ENCODE measurements around the gene RXRG.
A peak's percentile ranks its signal among the peaks of the same experiment; 100 is the strongest.

RXRG gene

DNA sequence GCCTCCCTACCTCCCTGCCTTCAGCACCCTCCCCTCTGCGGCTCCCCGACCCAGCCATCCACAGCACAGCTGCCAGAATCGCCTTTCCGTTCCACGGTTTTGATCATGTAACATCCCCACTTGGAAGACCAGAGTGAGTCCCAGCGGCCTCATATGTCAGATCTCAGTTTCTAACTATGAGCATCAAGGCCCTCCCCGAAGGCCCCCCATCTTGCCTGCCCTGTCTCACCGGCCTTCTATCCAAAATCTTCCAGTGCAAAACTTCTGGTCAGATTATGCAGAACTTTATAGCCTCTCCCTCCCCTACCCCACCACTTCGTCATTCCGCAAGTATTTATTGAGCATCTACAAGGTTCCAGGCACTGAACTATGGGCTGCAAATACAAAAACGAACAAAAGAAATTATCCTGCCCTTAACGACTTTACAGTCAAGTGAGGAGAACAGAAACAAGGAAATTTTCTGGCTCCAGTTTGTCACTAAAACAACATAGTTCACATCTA, 68.1 kb downstream of the RXRG start:
- Histone ChIP-seq H3K23ac (ENCODE audit: low read length in 2 of 2) (no peak overlapping the region), H2BK5ac (ENCODE audit: low read depth, low read length, poor library complexity, severe bottlenecking) (no peak overlapping the region), H3K18ac (ENCODE audit: low read depth in 1 of 2, low read length in 2 of 2) (peak overlapping the region; percentile 80 to 88), H3K4me2 (ENCODE audit: low read length, poor library complexity, severe bottlenecking) (peak overlapping the region; percentile 83), H3K9ac (ENCODE audit: low read length) (peak overlapping the region; percentile 89), H3K79me1 (replicated peaks; ENCODE audit: low read length, poor library complexity, severe bottlenecking) (no peaks in the 10 kb centered on the region), H2BK12ac (ENCODE audit: low read length in 2 of 2) (peak overlapping the region; percentile 72 to 86), H2BK15ac (ENCODE audit: low read depth, poor library complexity, severe bottlenecking) (no peak overlapping the region), H3K4me3 (ENCODE audit: insufficient read depth in 1 of 2, low read depth in 1 of 2, low read length in 2 of 2) (peak overlapping the region; percentile 16 to 66), H3K36me3 (ENCODE audit: control insufficient read depth in 1 of 2, insufficient read depth in 2 of 2, low read depth in 1 of 2, low read length in 2 of 2) (no peaks in the 10 kb centered on the region), H2BK120ac (ENCODE audit: low read depth, low read length) (no peak overlapping the region), H3K9me3 (ENCODE audit: control insufficient read depth, low read length) (no peaks in the 10 kb centered on the region), H4K8ac (ENCODE audit: low read length) (peak overlapping the region; percentile 87), H4K91ac (ENCODE audit: low read length) (no peak overlapping the region), H3K4me1 (ENCODE audit: control insufficient read depth, insufficient read depth, low read depth, low read length) (peaks cover 10% of the 10 kb centered on the region), H3K27me3 (ENCODE audit: control insufficient read depth in 1 of 2, insufficient read depth in 1 of 2, low read length in 2 of 2) (peaks cover 20 to 53% of the 10 kb centered on the region in 2 experiments), H3K27ac (ENCODE audit: low read length, poor library complexity, severe bottlenecking) (no peak overlapping the region), H3K14ac (ENCODE audit: low read length in 2 of 2) (peak overlapping the region in 1 of 2 experiments; percentile 41), H2AK5ac (ENCODE audit: low read length, severe bottlenecking) (no peak overlapping the region), H3K4ac (ENCODE audit: low read depth in 1 of 2, low read length in 2 of 2) (peak overlapping the region in 1 of 2 experiments; percentile 67), H2AFZ (ENCODE audit: low read depth, low read length) (peak overlapping the region; percentile 51)
- no peak for DNase-seq
- WGBS, result 15% methylated on average over 12 of the region's 12 CpGs

GRCh38 chr1:165376041-165376810, 68.7 kb downstream of the RXRG start:
- Histone ChIP-seq H2BK12ac (ENCODE audit: low read length in 2 of 2) (peak overlapping the region; percentile 72 to 86), H3K27ac (ENCODE audit: low read length, poor library complexity, severe bottlenecking) (no peak overlapping the region), H3K18ac (ENCODE audit: low read depth in 1 of 2, low read length in 2 of 2) (peak overlapping the region; percentile 80 to 88), H2BK5ac (ENCODE audit: low read depth, low read length, poor library complexity, severe bottlenecking) (no peak overlapping the region), H3K4me3 (ENCODE audit: insufficient read depth in 1 of 2, low read depth in 1 of 2, low read length in 2 of 2) (peak overlapping the region; percentile 16 to 66), H3K9ac (ENCODE audit: low read length) (peak overlapping the region; percentile 89), H3K4me2 (ENCODE audit: low read length, poor library complexity, severe bottlenecking) (peak overlapping the region; percentile 83), H2AK5ac (ENCODE audit: low read length, severe bottlenecking) (no peak overlapping the region), H3K36me3 (ENCODE audit: control insufficient read depth in 1 of 2, insufficient read depth in 2 of 2, low read depth in 1 of 2, low read length in 2 of 2) (no peaks in the 10 kb centered on the region), H3K9me3 (ENCODE audit: control insufficient read depth, low read length) (no peaks in the 10 kb centered on the region), H2BK15ac (ENCODE audit: low read depth, poor library complexity, severe bottlenecking) (no peak overlapping the region), H3K23ac (ENCODE audit: low read length in 2 of 2) (no peak overlapping the region), H3K4ac (ENCODE audit: low read depth in 1 of 2, low read length in 2 of 2) (peak overlapping the region in 1 of 2 experiments; percentile 67), H4K91ac (ENCODE audit: low read length) (peak overlapping the region; percentile 27), H2AFZ (ENCODE audit: low read depth, low read length) (peak overlapping the region; percentile 51), H4K8ac (ENCODE audit: low read length) (peak overlapping the region; percentile 87), H2BK120ac (ENCODE audit: low read depth, low read length) (peak overlapping the region; percentile 34), H3K27me3 (ENCODE audit: control insufficient read depth in 1 of 2, insufficient read depth in 1 of 2, low read length in 2 of 2) (peaks cover 24 to 54% of the 10 kb centered on the region in 2 experiments), H3K79me1 (replicated peaks; ENCODE audit: low read length, poor library complexity, severe bottlenecking) (no peaks in the 10 kb centered on the region), H3K14ac (ENCODE audit: low read length in 2 of 2) (peak overlapping the region in 1 of 2 experiments; percentile 70), H3K4me1 (ENCODE audit: control insufficient read depth, insufficient read depth, low read depth, low read length) (peaks cover 10% of the 10 kb centered on the region)
- WGBS, result under 1% methylated on average over 40 of the region's 46 CpGs
- DNase-seq, result peak; percentile 74

- H3K27ac ChIP-seq (ENCODE audit: low read length, poor library complexity, severe bottlenecking), result no peak overlapping the region
- H3K4me3 ChIP-seq (ENCODE audit: insufficient read depth in 1 of 2, low read depth in 1 of 2, low read length in 2 of 2), result peak overlapping the region in 1 of 2 experiments; percentile 66
- H2BK15ac ChIP-seq (ENCODE audit: low read depth, poor library complexity, severe bottlenecking), result no peak overlapping the region
- WGBS, result 35% methylated on average over 5 of the region's 7 CpGs
- DNase-seq, result no peak
- H3K36me3 ChIP-seq (ENCODE audit: control insufficient read depth in 1 of 2, insufficient read depth in 2 of 2, low read depth in 1 of 2, low read length in 2 of 2), result no peaks in the 10 kb centered on the region
- H2AK5ac ChIP-seq (ENCODE audit: low read length, severe bottlenecking), result no peak overlapping the region
- H3K18ac ChIP-seq (ENCODE audit: low read depth in 1 of 2, low read length in 2 of 2), result peak overlapping the region; percentile 62 to 70
- peak overlapping the region; percentile 60 for H4K8ac ChIP-seq (ENCODE audit: low read length)
- peaks cover 10% of the 10 kb centered on the region for H3K4me1 ChIP-seq (ENCODE audit: control insufficient read depth, insufficient read depth, low read depth, low read length)
- H3K14ac ChIP-seq (ENCODE audit: low read length in 2 of 2), result peak overlapping the region in 1 of 2 experiments; percentile 70
- no peak overlapping the region for H2BK120ac ChIP-seq (ENCODE audit: low read depth, low read length)
- H2BK5ac ChIP-seq (ENCODE audit: low read depth, low read length, poor library complexity, severe bottlenecking), result no peak overlapping the region
- H2AFZ ChIP-seq (ENCODE audit: low read depth, low read length), result peak overlapping the region; percentile 51
- no peaks in the 10 kb centered on the region for H3K9me3 ChIP-seq (ENCODE audit: control insufficient read depth, low read length)
- H3K27me3 ChIP-seq (ENCODE audit: control insufficient read depth in 1 of 2, insufficient read depth in 1 of 2, low read length in 2 of 2), result peaks cover 26 to 57% of the 10 kb centered on the region in 2 experiments
- H4K91ac ChIP-seq (ENCODE audit: low read length), result no peak overlapping the region
- H2BK12ac ChIP-seq (ENCODE audit: low read length in 2 of 2), result peak overlapping the region in 1 of 2 experiments; percentile 63
- no peaks in the 10 kb centered on the region for H3K79me1 ChIP-seq (replicated peaks; ENCODE audit: low read length, poor library complexity, severe bottlenecking)
- H3K9ac ChIP-seq (ENCODE audit: low read length), result peak overlapping the region; percentile 89
- no peak overlapping the region for H3K4ac ChIP-seq (ENCODE audit: low read depth in 1 of 2, low read length in 2 of 2)
- H3K4me2 ChIP-seq (ENCODE audit: low read length, poor library complexity, severe bottlenecking), result peak overlapping the region; percentile 83
- H3K23ac ChIP-seq (ENCODE audit: low read length in 2 of 2), result no peak overlapping the region
Observed at GRCh38 chr1:165375623-165376022, 69.3 kb downstream of the RXRG start.

DNA sequence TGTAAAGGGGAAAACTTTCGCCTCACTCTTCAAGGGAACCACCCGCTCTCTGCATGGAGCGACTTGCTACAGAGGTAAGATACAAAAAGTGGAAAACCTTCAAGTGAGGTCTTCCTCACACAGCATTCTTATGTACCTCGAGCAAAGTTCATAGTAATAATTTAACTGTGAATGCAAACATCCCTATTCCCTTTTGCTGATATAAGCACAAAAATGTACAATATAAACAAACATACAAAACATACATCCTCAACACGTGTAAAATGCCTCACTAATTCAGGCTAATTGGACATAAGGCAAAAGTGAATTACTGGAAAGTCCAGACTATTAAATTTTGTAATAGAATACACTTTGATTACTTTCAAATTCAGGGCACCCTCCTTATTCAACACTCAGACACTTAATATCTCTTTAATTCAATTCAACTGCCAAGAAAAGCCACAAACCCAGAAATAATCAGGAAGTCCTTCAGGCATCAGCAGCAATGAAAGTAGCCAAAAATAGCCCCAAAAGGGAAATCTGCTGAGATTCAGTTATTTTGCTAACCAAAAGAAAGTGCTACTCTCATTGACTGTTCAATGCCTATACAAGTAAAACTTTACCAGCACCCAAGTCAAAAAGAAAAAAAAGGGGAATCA, 73.2 kb downstream of the RXRG start:
- no peak overlapping the region for H3K18ac ChIP-seq (ENCODE audit: low read depth in 1 of 2, low read length in 2 of 2)
- 35% methylated on average over 5 of the region's 5 CpGs for WGBS

More for the DNA sequence above, 73.2 kb downstream of the RXRG start:
- H3K4ac ChIP-seq (ENCODE audit: low read depth in 1 of 2, low read length in 2 of 2), result no peak overlapping the region
- peak overlapping the region; percentile 4 for H3K9ac ChIP-seq (ENCODE audit: low read length)
- no peak overlapping the region for H2BK12ac ChIP-seq (ENCODE audit: low read length in 2 of 2)
- no peak overlapping the region for H3K4me3 ChIP-seq (ENCODE audit: insufficient read depth in 1 of 2, low read depth in 1 of 2, low read length in 2 of 2)
- DNase-seq, result peak; percentile 33
- no peaks in the 10 kb centered on the region for H3K36me3 ChIP-seq (ENCODE audit: control insufficient read depth in 1 of 2, insufficient read depth in 2 of 2, low read depth in 1 of 2, low read length in 2 of 2)
- no peak overlapping the region for H3K4me2 ChIP-seq (ENCODE audit: low read length, poor library complexity, severe bottlenecking)
- H2AK5ac ChIP-seq (ENCODE audit: low read length, severe bottlenecking), result no peak overlapping the region
- no peak overlapping the region for H3K23ac ChIP-seq (ENCODE audit: low read length in 2 of 2)
- H4K8ac ChIP-seq (ENCODE audit: low read length), result no peak overlapping the region
- H2BK5ac ChIP-seq (ENCODE audit: low read depth, low read length, poor library complexity, severe bottlenecking), result no peak overlapping the region
- no peaks in the 10 kb centered on the region for H3K9me3 ChIP-seq (ENCODE audit: control insufficient read depth, low read length)
- H3K27me3 ChIP-seq (ENCODE audit: control insufficient read depth in 1 of 2, insufficient read depth in 1 of 2, low read length in 2 of 2), result peaks cover 51 to 62% of the 10 kb centered on the region in 2 experiments
- no peak overlapping the region for H2AFZ ChIP-seq (ENCODE audit: low read depth, low read length)
- H3K79me1 ChIP-seq (replicated peaks; ENCODE audit: low read length, poor library complexity, severe bottlenecking), result no peaks in the 10 kb centered on the region
- no peak overlapping the region for H4K91ac ChIP-seq (ENCODE audit: low read length)
- no peak overlapping the region for H2BK15ac ChIP-seq (ENCODE audit: low read depth, poor library complexity, severe bottlenecking)
- H3K4me1 ChIP-seq (ENCODE audit: control insufficient read depth, insufficient read depth, low read depth, low read length), result peaks cover 9% of the 10 kb centered on the region
- H3K14ac ChIP-seq (ENCODE audit: low read length in 2 of 2), result no peak overlapping the region
- H3K27ac ChIP-seq (ENCODE audit: low read length, poor library complexity, severe bottlenecking), result no peak overlapping the region
- no peak overlapping the region for H2BK120ac ChIP-seq (ENCODE audit: low read depth, low read length)
